K562 (cell line): Measurements from ENCODE around the gene LRRC8C. TPM values are rescaled to one million over a fixed set of nuclear protein-coding genes. Genes with fewer than 3 reads are reported as not detected.

Source experiments
- BRD9 ChIP-seq: fragments of 450-650 bp; IDR thresholded peaks from 2 replicates; pipeline ENCODE4 v1.6.1; 2018; ENCODE audit warnings: low read depth; ENCODE audit not compliant: partially characterized antibody
- CBX8 ChIP-seq: fragments of 200-600 bp; sonication (generic); IDR thresholded peaks from 2 replicates; pipeline ENCODE4 v1.6.1; 2012; ENCODE audit warnings: borderline replicate concordance, mixed run types, low read depth, mild to moderate bottlenecking, moderate library complexity, mixed read lengths, low read length, control low read depth, inconsistent platforms; ENCODE audit not compliant: poor library complexity, severe bottlenecking; ENCODE audit errors: extremely low read depth
- GTF2E2 ChIP-seq: fragments of 200-800 bp; sonication (Bioruptor generic); IDR thresholded peaks from 2 replicates; pipeline ENCODE4 v1.6.1; 2016; ENCODE audit warnings: missing genetic modification characterization, missing compliant biosample characterization
- HNRNPK ChIP-seq: fragments of 200-400 bp; formaldehyde crosslinking; IDR thresholded peaks from one replicate; pipeline ENCODE4 v1.6.1; 2018; ENCODE audit warnings: mild to moderate bottlenecking, low read depth, low read length; ENCODE audit not compliant: poor library complexity, severe bottlenecking
- KDM1A ChIP-seq, 2 experiments: fragments of 450-650 bp; IDR thresholded peaks; 2 replicates each; pipeline ENCODE4 v1.6.1; 2016; ENCODE audit warnings: mild to moderate bottlenecking in 2 of 2
- NFRKB ChIP-seq: fragments of 450-650 bp; IDR thresholded peaks from 2 replicates; pipeline ENCODE4 v1.6.1; 2016; ENCODE audit warnings: low read depth
- POLR2H ChIP-seq: IDR thresholded peaks from 2 replicates; pipeline ENCODE4 v1.6.1; 2016; ENCODE audit warnings: missing genetic modification characterization, low read depth, mild to moderate bottlenecking, control low read depth, missing compliant biosample characterization, moderate library complexity
- REST ChIP-seq, 2 experiments: fragments of 450-650 bp; formaldehyde crosslinking in 1 of 2; IDR thresholded peaks; 2 replicates each; pipeline versions ENCODE4 v1.4.0 to v1.6.1; 2014 to 2020; ENCODE audit warnings: mild to moderate bottlenecking in 2 of 2, borderline replicate concordance in 1 of 2, low read depth in 1 of 2
- RFX5 ChIP-seq: IDR thresholded peaks from 2 replicates; pipeline ENCODE4 v1.6.1; 2011; ENCODE audit warnings: low read depth, mild to moderate bottlenecking, improper control_type of control experiment, low read length
- TAF1 ChIP-seq: IDR thresholded peaks from 2 replicates; pipeline ENCODE4 v1.6.1; 2011; ENCODE audit warnings: mild to moderate bottlenecking, low read length, moderate library complexity; ENCODE audit not compliant: insufficient read depth, control insufficient read depth, severe bottlenecking; ENCODE audit errors: extremely low read depth
- ZMIZ1 ChIP-seq, 2 experiments: fragments of 150-350 bp in 1 of 2; IDR thresholded peaks; 2 replicates each; pipeline ENCODE4 v1.6.1; 2012 to 2016; ENCODE audit warnings: low read depth in 2 of 2, low read length in 2 of 2, mild to moderate bottlenecking in 1 of 2, moderate library complexity in 1 of 2
- ZNF717 ChIP-seq: fragments of 250-450 bp; sonication (Bioruptor Pico); IDR thresholded peaks from 2 replicates; pipeline ENCODE4 v1.5.0; 2021
- polyA plus RNA-seq, 8 experiments: library from polyadenylated mRNA; depleted of rRNA in 4 of 8; stranded (reverse) in 5 of 8; unstranded in 3 of 8; fragments of >200 nt; fragmentation: Nextera tagmentation in 2 of 8; fragmentation: Illumina TruSeq in 1 of 8; extraction: Ambion mirVana in 2 of 8; extraction: Trizol in 1 of 8; gene quantifications; 2 replicates each; pipeline versions ENCODE4 v1.2.1 to v1.2.3, GENCODE V29; 2011 to 2014; ENCODE audit warnings: inconsistent platforms in 1 of 8, missing spikeins in 1 of 8
- total RNA-seq, 7 experiments: library from RNA; depleted of rRNA in 6 of 7; stranded (reverse); fragments of >200 nt in 6 of 7; fragmentation: Illumina TruSeq in 2 of 7; extraction: Trizol in 2 of 7; gene quantifications; 2 replicates each; pipeline versions ENCODE4 v1.2.1 to v1.2.3, GENCODE V29; 2011 to 2021; ENCODE audit warnings: low replicate concordance in 1 of 7

Gene LRRC8C
- total and polyA plus RNA-seq, 9 of the 15 experiments (the other 6 are each of a cell fraction or from before 2014, with no cell fraction given) = 1.00 to 12.5 (median 4.5) TPM

GRCh38 chr1:89762779-89763648, 130.1 kb downstream of the LRRC8C start (continued):
- TF ChIP-seq REST (IDR thresholded peaks at IDR 0.05; ENCODE audit: borderline replicate concordance) = peak; percentile 94
- TF ChIP-seq REST (CRISPR knock-in tag; IDR thresholded peaks at IDR 0.05; ENCODE audit: low read depth) = peak; percentile 29; the same call in 1 of the 2 replicates
- no peak for TF ChIP-seq GTF2E2 (tag)
- no peak for TF ChIP-seq ZNF717
- TF ChIP-seq CBX8 = no peak
- TF ChIP-seq POLR2H (tag) = no peak
- TF ChIP-seq KDM1A (IDR thresholded peaks at IDR 0.05) = no peak
- no peak for TF ChIP-seq NFRKB
- 0 out of 4 replicates have a peak, but pooled peaks of 1 of the 2 experiments have one; percentile 43 for TF ChIP-seq ZMIZ1 (IDR thresholded peaks at IDR 0.05; ENCODE audit: low read depth in 2 of 2, low read length in 2 of 2)
- no peak for TF ChIP-seq TAF1
- TF ChIP-seq HNRNPK = no peak
- no peak for TF ChIP-seq RFX5
- no peak for TF ChIP-seq BRD9
